LNCAP (cell line): ENCODE measurements around the gene DUSP16.

Experiments used
- TF ChIP-seq, protein P1 (sequence below): fragments of 450-650 bp; IDR thresholded peaks from 2 replicates; pipeline ENCODE4 v1.5.1; 2017; ENCODE audit warnings: mild to moderate bottlenecking

The DUSP16 gene

DNA sequence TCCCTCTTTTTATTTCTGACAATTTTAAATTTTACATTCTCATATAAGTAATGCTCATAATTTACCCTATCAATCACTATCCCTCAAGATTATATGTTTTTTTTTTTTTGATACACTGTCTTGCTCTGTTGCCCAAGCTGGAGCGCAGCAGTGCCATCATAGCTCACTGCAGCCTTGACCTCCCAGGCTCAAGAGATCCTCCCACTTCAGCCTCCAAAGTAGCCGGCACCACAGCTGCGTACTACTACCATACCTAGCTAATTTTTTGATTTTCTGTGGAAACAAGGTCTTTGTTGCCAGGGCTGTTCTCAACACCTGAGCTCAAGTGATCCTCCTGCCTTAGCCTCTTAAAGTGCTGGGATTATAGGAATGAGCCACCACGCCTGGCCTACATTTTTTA, 4.4 kb downstream of the DUSP16 start:
- TF ChIP-seq, protein P1, sequence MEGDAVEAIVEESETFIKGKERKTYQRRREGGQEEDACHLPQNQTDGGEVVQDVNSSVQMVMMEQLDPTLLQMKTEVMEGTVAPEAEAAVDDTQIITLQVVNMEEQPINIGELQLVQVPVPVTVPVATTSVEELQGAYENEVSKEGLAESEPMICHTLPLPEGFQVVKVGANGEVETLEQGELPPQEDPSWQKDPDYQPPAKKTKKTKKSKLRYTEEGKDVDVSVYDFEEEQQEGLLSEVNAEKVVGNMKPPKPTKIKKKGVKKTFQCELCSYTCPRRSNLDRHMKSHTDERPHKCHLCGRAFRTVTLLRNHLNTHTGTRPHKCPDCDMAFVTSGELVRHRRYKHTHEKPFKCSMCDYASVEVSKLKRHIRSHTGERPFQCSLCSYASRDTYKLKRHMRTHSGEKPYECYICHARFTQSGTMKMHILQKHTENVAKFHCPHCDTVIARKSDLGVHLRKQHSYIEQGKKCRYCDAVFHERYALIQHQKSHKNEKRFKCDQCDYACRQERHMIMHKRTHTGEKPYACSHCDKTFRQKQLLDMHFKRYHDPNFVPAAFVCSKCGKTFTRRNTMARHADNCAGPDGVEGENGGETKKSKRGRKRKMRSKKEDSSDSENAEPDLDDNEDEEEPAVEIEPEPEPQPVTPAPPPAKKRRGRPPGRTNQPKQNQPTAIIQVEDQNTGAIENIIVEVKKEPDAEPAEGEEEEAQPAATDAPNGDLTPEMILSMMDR: no peak

DNA sequence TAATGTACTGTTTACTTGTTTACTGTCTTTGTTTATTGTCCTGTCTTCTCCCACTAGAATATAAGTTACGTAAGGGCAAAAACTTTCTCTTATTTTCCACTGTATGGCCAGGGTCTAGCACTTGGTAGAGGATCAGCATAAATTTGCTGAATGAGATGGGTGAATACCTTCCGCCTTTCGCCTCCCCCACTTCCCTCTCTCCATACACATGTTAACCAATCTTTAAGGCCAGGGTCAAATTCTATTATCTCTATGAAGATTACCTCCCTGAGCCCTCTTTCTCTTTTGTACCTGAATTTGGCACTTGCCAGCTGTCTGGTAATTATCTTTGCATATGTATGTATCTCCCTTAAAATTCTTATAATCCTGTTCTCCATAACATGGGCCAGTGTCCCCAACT, 4.9 kb downstream of the DUSP16 start:
- TF ChIP-seq, protein P1: no peak

DNA sequence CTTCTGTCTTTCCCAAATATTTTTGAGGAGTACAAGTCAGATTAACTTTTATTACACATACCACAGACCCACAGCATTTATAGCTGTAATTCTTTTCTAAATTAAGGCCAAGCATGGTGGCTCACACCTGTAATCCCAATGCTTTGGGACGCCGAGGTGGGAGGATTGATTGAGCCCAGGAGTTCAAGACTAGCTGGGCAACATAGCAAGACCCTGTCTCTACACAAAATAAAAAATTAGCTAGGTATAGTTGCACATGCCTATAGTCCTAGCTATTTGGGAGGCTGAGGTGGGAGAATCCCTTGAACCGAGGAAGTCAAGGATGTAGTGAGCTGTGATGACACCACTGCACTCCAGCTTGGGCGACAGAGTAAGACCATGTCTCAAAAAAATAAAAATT, 7.0 kb downstream of the DUSP16 start:
- TF ChIP-seq, protein P1: no peak

DNA sequence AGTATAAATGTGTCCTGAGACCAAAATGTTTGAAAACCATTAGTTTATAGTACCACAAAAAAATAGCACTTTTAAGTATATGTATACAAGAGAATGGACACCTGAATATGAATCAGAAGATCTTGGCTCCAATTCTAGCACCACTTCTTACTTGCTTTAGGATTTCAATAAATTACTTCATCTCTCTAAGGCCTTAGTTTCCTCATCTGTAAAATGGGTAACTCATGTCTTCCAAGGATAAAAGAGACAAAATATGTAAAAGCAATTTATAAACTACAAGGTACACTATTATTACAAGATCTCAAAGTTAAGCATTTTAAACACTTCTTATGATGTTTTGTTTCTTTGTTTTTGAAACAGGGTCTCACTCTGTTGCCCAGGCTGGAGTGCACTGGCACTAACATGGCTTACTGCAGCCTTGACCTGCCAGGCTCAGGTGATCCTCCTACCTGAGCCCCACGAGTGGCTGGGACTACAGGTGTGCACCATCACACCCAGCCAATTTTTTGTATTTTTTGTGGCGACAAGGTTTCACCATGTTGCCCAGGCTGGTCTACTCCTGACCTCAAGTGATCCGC, 9.4 kb downstream of the DUSP16 start:
- TF ChIP-seq, protein P1: no peak

DNA sequence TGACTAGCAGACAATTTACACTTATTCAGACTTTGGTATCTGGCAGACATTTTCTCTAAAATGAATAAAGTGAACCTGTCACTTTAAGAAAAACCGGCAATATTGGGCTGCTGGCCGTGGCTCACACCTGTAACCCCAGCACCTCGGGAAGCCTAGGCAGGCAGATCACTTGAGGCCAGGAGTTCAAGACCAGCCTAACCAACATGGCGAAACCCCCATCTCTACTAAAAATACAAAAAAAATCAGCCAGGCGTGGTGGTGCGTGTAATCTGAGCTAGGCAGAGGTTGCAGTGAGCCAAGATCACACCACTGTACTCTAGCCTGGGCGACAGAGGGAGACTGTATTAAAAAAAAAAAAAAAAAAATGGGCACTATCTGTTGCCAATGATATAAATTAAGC, 11.5 kb downstream of the DUSP16 start:
- TF ChIP-seq, protein P1: no peak

DNA sequence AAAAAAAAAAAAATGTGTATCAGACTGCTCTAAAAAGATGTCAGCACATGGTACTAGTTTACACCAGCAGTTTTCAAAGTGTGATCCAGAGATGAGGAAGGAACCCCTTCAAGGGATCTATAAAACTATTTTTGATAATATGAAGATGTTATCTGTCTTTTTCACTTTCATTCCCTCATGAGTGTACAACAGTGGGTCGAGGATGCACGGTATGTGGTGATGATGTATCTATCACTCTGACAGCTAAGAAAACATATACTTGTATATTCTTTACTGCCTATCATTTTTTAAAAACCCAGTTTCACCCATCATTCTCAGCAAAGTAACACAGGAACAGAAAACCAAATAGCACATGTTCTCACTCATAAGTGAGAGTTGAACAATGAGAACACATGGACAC, 12.4 kb downstream of the DUSP16 start:
- TF ChIP-seq, protein P1: no peak

DNA sequence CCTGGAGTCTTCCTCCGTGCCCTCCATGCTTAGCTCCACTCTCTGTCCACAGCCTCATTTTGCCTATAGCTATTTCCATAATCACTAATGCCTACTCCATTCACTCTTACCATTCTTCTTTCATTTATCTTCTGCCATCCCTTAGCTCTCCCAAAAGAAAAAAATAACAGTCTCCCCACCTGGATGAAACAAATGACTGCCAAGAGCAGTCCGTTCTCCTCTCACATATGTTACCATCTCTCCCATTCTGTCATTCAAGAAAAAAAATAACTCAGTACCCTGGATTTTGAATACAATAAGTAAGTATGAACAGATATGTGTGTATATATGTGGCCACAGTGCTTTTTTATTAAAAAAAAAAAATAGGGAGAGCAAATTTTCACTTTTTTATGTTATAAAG, 13.2 kb downstream of the DUSP16 start:
- TF ChIP-seq, protein P1: no peak

DNA sequence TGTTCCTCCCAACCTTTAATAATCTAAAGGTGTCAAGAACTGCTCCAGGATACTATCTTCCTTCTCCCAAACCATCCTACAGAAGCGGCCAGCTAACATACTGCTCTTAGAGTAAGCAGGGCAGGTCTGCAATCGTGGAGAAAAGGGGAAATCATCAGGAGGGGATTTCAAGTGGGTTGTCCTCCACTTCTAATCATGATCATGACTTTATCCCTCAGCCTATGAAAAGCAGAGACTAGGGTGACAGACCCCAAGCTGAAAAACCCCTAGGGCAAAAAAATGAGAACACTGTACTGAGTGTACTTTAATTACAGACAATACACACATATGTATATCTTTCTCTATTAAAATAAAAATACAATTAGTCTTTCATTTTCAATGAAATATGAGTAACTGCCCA, 13.9 kb downstream of the DUSP16 start:
- TF ChIP-seq, protein P1: no peak
